Measurements from ENCODE around the gene SOX3.

The SOX3 gene

DNA sequence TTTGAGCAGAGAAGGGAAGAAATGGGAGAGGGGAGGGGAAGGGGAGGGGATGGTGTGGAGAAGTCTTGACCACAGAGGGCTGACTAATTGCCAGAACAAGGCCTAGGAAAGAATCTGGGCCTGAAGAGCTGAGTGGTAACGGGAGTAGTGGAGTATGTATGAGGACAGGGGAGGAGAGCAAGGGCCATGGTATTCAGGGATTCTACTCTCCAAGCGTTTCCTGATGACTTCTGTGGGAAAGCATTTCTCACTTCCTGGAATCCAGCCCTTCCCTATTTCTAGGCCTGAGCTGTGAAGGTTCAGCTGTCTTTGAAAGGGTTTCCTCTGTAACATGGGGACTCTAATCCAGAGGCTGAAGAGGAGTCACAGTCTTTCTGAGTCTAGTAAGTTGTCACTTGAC is 19.7 kb upstream of the SOX3 start:
- TF ChIP-seq CTCF (conservative IDR thresholded peaks at IDR 0.05; ENCODE audit: low read depth, low read length), result no peak
- no peaks in the 10 kb centered on the region for H3K27me3 ChIP-seq (ENCODE audit: insufficient read depth, low read depth)
- no peaks in the 10 kb centered on the region for H4K20me1 ChIP-seq (ENCODE audit: insufficient read depth)
- H3K4me1 ChIP-seq (ENCODE audit: low read depth, poor library complexity, severe bottlenecking), result no peaks in the 10 kb centered on the region
- H3K4me2 ChIP-seq, result no peak overlapping the region
- no peak overlapping the region for H2AFZ ChIP-seq (ENCODE audit: low read depth)
- H3K79me2 ChIP-seq (ENCODE audit: insufficient read depth, low read depth), result no peaks in the 10 kb centered on the region
- no peaks in the 10 kb centered on the region for H3K36me3 ChIP-seq (ENCODE audit: insufficient read depth)
- H3K9ac ChIP-seq, result no peak overlapping the region
- H3K4me3 ChIP-seq (IDR thresholded peaks at IDR 0.05; ENCODE audit: insufficient read depth, low read depth, low read length), result no peak overlapping the region
- no peak overlapping the region for H3K27ac ChIP-seq

- Histone ChIP-seq H3K4me2 (no peak overlapping the region), H3K27ac (no peak overlapping the region), H3K4me1 (ENCODE audit: low read depth, poor library complexity, severe bottlenecking) (no peaks in the 10 kb centered on the region), H3K27me3 (ENCODE audit: insufficient read depth, low read depth) (no peaks in the 10 kb centered on the region), H3K79me2 (ENCODE audit: insufficient read depth, low read depth) (no peaks in the 10 kb centered on the region), H3K4me3 (IDR thresholded peaks at IDR 0.05; ENCODE audit: insufficient read depth, low read depth, low read length) (no peak overlapping the region), H3K36me3 (ENCODE audit: insufficient read depth) (no peaks in the 10 kb centered on the region), H4K20me1 (ENCODE audit: insufficient read depth) (no peaks in the 10 kb centered on the region), H2AFZ (ENCODE audit: low read depth) (no peak overlapping the region), H3K9ac (no peak overlapping the region)
- TF ChIP-seq CTCF (conservative IDR thresholded peaks at IDR 0.05; ENCODE audit: low read depth, low read length), result no peak
Measured at GRCh38 chrX:140521393-140521792, 16.5 kb upstream of the SOX3 start.

GRCh38 chrX:140514554-140514953 is 9.7 kb upstream of the SOX3 start:
- H2AFZ ChIP-seq (ENCODE audit: low read depth), result no peak overlapping the region
- H3K4me3 ChIP-seq (IDR thresholded peaks at IDR 0.05; ENCODE audit: insufficient read depth, low read depth, low read length), result no peak overlapping the region
- no peaks in the 10 kb centered on the region for H3K36me3 ChIP-seq (ENCODE audit: insufficient read depth)
- no peak overlapping the region for H3K27ac ChIP-seq
- H3K4me2 ChIP-seq, result no peak overlapping the region
- H3K79me2 ChIP-seq (ENCODE audit: insufficient read depth, low read depth), result no peaks in the 10 kb centered on the region
- no peaks in the 10 kb centered on the region for H4K20me1 ChIP-seq (ENCODE audit: insufficient read depth)
- H3K4me1 ChIP-seq (ENCODE audit: low read depth, poor library complexity, severe bottlenecking), result no peaks in the 10 kb centered on the region
- H3K27me3 ChIP-seq (ENCODE audit: insufficient read depth, low read depth), result no peaks in the 10 kb centered on the region
- TF ChIP-seq CTCF (conservative IDR thresholded peaks at IDR 0.05; ENCODE audit: low read depth, low read length), result no peak
- H3K9ac ChIP-seq, result no peak overlapping the region

DNA sequence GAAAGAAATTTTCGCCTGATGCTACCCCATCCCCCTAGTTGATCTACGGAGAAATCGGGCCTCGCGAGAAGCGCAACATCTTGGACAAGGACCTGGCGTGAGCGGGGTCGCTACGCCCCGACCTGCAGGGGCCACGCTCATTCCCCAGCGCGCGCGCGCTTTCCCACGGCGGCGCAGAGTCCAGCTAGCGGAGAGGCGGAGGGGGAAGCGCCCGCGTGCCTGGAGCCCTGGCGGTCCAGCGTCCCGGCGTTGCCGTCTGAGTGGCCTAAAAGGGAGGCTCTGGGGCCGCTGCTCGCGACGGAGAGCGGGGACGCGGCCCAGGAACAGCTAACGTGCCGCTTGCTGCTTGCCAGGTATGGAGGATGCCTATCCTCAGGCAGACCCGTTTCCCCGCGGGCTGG is 6.0 kb upstream of the SOX3 start:
- H4K20me1 ChIP-seq (ENCODE audit: insufficient read depth), result no peaks in the 10 kb centered on the region
- no peaks in the 10 kb centered on the region for H3K79me2 ChIP-seq (ENCODE audit: insufficient read depth, low read depth)
- H2AFZ ChIP-seq (ENCODE audit: low read depth), result no peak overlapping the region
- no peak overlapping the region for H3K27ac ChIP-seq
- no peaks in the 10 kb centered on the region for H3K4me1 ChIP-seq (ENCODE audit: low read depth, poor library complexity, severe bottlenecking)
- no peak overlapping the region for H3K4me2 ChIP-seq
- H3K9ac ChIP-seq, result no peak overlapping the region
- H3K4me3 ChIP-seq (IDR thresholded peaks at IDR 0.05; ENCODE audit: insufficient read depth, low read depth, low read length), result no peak overlapping the region
- no peak for TF ChIP-seq CTCF (conservative IDR thresholded peaks at IDR 0.05; ENCODE audit: low read depth, low read length)
- no peaks in the 10 kb centered on the region for H3K36me3 ChIP-seq (ENCODE audit: insufficient read depth)
- H3K27me3 ChIP-seq (ENCODE audit: insufficient read depth, low read depth), result no peaks in the 10 kb centered on the region

DNA sequence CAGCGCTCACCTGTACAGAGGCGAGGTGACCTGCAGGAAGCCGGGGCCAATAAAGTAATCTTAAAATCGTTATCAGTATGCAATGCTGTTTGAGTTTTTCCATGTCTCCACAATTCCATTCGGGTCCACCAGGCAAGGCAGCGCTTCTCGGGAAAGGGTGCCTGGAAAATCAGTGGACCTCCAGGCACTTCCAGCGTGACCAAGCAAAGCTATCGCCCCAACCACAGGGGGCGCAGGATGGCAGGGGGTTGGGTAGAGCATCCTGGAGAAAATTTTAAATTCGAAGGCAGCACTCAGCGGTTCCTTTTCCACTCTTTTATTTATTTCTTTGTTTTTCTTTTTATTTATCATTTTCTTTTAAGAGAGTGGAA is 5.4 kb upstream of the SOX3 start:
- H3K4me3 ChIP-seq (IDR thresholded peaks at IDR 0.05; ENCODE audit: insufficient read depth, low read depth, low read length), result no peak overlapping the region
- no peak overlapping the region for H3K9ac ChIP-seq
- H3K27ac ChIP-seq, result no peak overlapping the region
- H3K36me3 ChIP-seq (ENCODE audit: insufficient read depth), result no peaks in the 10 kb centered on the region
- TF ChIP-seq CTCF (conservative IDR thresholded peaks at IDR 0.05; ENCODE audit: low read depth, low read length), result no peak
- no peaks in the 10 kb centered on the region for H3K27me3 ChIP-seq (ENCODE audit: insufficient read depth, low read depth)
- no peak overlapping the region for H3K4me2 ChIP-seq
- no peak overlapping the region for H2AFZ ChIP-seq (ENCODE audit: low read depth)
- no peaks in the 10 kb centered on the region for H4K20me1 ChIP-seq (ENCODE audit: insufficient read depth)
- no peaks in the 10 kb centered on the region for H3K4me1 ChIP-seq (ENCODE audit: low read depth, poor library complexity, severe bottlenecking)
- H3K79me2 ChIP-seq (ENCODE audit: insufficient read depth, low read depth), result no peaks in the 10 kb centered on the region

All from KMS-11 (cell line).